Hepatocyte (in vitro differentiated cells): ENCODE results near the gene MSH3. TPM values are rescaled to one million over a fixed set of nuclear protein-coding genes. Genes with fewer than 3 reads are reported as not detected.

Experiments used
- DNase-seq: peaks from one replicate; pipeline ENCODE4 v3.0.0-alpha.2; 2016; ENCODE audit warnings: low spot score
- H2AFZ ChIP-seq: fragments of 200-600 bp; sonication (generic); 2 replicates; pipeline ENCODE4 v1.6.0; 2016; ENCODE audit warnings: antibody characterized with exemption, mild to moderate bottlenecking
- H3K27ac ChIP-seq: fragments of 200-600 bp; sonication (generic); 2 replicates; pipeline ENCODE4 v1.5.1; 2016; ENCODE audit warnings: mild to moderate bottlenecking
- H3K27me3 ChIP-seq: fragments of 200-600 bp; sonication (generic); 2 replicates; pipeline ENCODE4 v1.6.1; 2016
- H3K36me3 ChIP-seq: fragments of 200-600 bp; sonication (generic); replicated peaks from 2 replicates; pipeline ENCODE4 v1.5.1; 2016; ENCODE audit warnings: low read depth; ENCODE audit not compliant: insufficient read depth
- H3K4me1 ChIP-seq: fragments of 200-600 bp; sonication (generic); 2 replicates; pipeline ENCODE4 v1.5.1; 2016; ENCODE audit warnings: mild to moderate bottlenecking, moderate library complexity; ENCODE audit not compliant: insufficient read depth
- H3K4me2 ChIP-seq: fragments of 200-600 bp; sonication (generic); 2 replicates; pipeline ENCODE4 v1.6.0; 2016
- H3K4me3 ChIP-seq: fragments of 200-600 bp; sonication (generic); 2 replicates; pipeline ENCODE4 v1.5.1; 2016; ENCODE audit warnings: mild to moderate bottlenecking
- H3K79me2 ChIP-seq: fragments of 200-600 bp; sonication (generic); 2 replicates; pipeline ENCODE4 v1.6.0; 2017; ENCODE audit warnings: mild to moderate bottlenecking
- H3K9me2 ChIP-seq: fragments of 200-600 bp; sonication (generic); replicated peaks from 2 replicates; pipeline ENCODE4 v1.6.0; 2017; ENCODE audit warnings: mild to moderate bottlenecking; ENCODE audit not compliant: insufficient read depth
- H3K9me3 ChIP-seq: fragments of 200-600 bp; sonication (generic); 2 replicates; pipeline ENCODE4 v1.5.1; 2016; ENCODE audit warnings: low read depth, mild to moderate bottlenecking
- H4K20me1 ChIP-seq: fragments of 200-600 bp; sonication (generic); 2 replicates; pipeline ENCODE4 v1.6.0; 2016; ENCODE audit warnings: mild to moderate bottlenecking; ENCODE audit not compliant: insufficient read depth, poor library complexity, severe bottlenecking
- CTCF ChIP-seq: fragments of 200-600 bp; sonication (generic); IDR thresholded peaks from 2 replicates; pipeline ENCODE4 v1.5.1; 2016; ENCODE audit warnings: antibody characterized with exemption, mild to moderate bottlenecking; ENCODE audit not compliant: poor library complexity
- EZH2 ChIP-seq: fragments of 200-600 bp; sonication (generic); IDR thresholded peaks from 2 replicates; pipeline ENCODE4 v1.6.1; 2016; ENCODE audit warnings: antibody characterized with exemption, mild to moderate bottlenecking, borderline replicate concordance
- EZH2phosphoT487 ChIP-seq: fragments of 200-600 bp; sonication (generic); IDR thresholded peaks from one replicate; pipeline ENCODE4 v1.6.1; 2018; ENCODE audit warnings: antibody characterized with exemption, mild to moderate bottlenecking, low read depth, moderate library complexity; ENCODE audit not compliant: unreplicated experiment, severe bottlenecking
- WGBS: methylation state at CpG from one replicate; pipeline ENCODE4 v1.1.6; 2016; ENCODE audit warnings: low lambda C conversion rate; ENCODE audit errors: missing lambda C conversion rate; 5-methylcytosine and 5-hydroxymethylcytosine counted together
- polyA plus RNA-seq: library from polyadenylated mRNA; unstranded; fragments of >200 nt; fragmentation: Nextera tagmentation; extraction: Ambion mirVana; gene quantifications from 2 replicates; pipeline ENCODE4 v1.2.1, GENCODE V29; 2016
- total RNA-seq: library from RNA; depleted of rRNA; stranded (reverse); fragments of >200 nt; gene quantifications from 2 replicates; pipeline ENCODE4 v1.2.3, GENCODE V29; 2014

Gene MSH3
- total and polyA plus RNA-seq, 2 experiments from 2014 or later = 8.1 to 13.2 TPM

GRCh38 chr5:80860924-80861613 is 206.6 kb downstream of the MSH3 start:
- TF ChIP-seq CTCF = no peak
- TF ChIP-seq EZH2 = no peak
- TF ChIP-seq EZH2phosphoT487 = no peak
- no peak overlapping the region for H3K4me2 ChIP-seq
- H3K27ac ChIP-seq = no peak overlapping the region
- no peaks in the 10 kb centered on the region for H3K36me3 ChIP-seq
- no peaks in the 10 kb centered on the region for H3K9me2 ChIP-seq
- H3K9me3 ChIP-seq = no peaks in the 10 kb centered on the region
- 40% methylated on average over 2 of the region's 2 CpGs for WGBS
- no peaks in the 10 kb centered on the region for H3K4me1 ChIP-seq
- no peak for DNase-seq
- no peaks in the 10 kb centered on the region for H4K20me1 ChIP-seq
- no peaks in the 10 kb centered on the region for H3K27me3 ChIP-seq
- no peak overlapping the region for H3K4me3 ChIP-seq
- H3K79me2 ChIP-seq = no peaks in the 10 kb centered on the region
- H2AFZ ChIP-seq = no peak overlapping the region

- Histone ChIP-seq H3K27ac (peak overlapping the region; percentile 23), H4K20me1 (no peaks in the 10 kb centered on the region), H3K9me2 (no peaks in the 10 kb centered on the region), H3K27me3 (no peaks in the 10 kb centered on the region), H3K4me2 (peak overlapping the region; percentile 41), H3K9me3 (no peaks in the 10 kb centered on the region), H2AFZ (no peak overlapping the region), H3K36me3 (no peaks in the 10 kb centered on the region), H3K79me2 (no peaks in the 10 kb centered on the region), H3K4me3 (no peak overlapping the region), H3K4me1 (no peaks in the 10 kb centered on the region)
- 27% methylated on average over 3 of the region's 3 CpGs for whole genome bisulfite sequencing
- no peak for DNase-seq
- TF ChIP-seq CTCF = no peak
Measured at GRCh38 chr5:80863708-80864107, 209.3 kb downstream of the MSH3 start.

GRCh38 chr5:80864109-80864508 is 209.7 kb downstream of the MSH3 start:
- no peaks in the 10 kb centered on the region for H3K27me3 ChIP-seq
- 52% methylated on average over 1 of the region's 1 CpG for WGBS
- H3K4me2 ChIP-seq = peak overlapping the region; percentile 41
- no peak overlapping the region for H3K4me3 ChIP-seq
- H3K79me2 ChIP-seq = no peaks in the 10 kb centered on the region
- H2AFZ ChIP-seq = no peak overlapping the region
- H4K20me1 ChIP-seq = no peaks in the 10 kb centered on the region
- H3K36me3 ChIP-seq = no peaks in the 10 kb centered on the region
- H3K4me1 ChIP-seq = no peaks in the 10 kb centered on the region
- no peak for DNase-seq
- TF ChIP-seq EZH2phosphoT487 = no peak
- TF ChIP-seq EZH2 = no peak
- TF ChIP-seq CTCF = no peak
- no peaks in the 10 kb centered on the region for H3K9me2 ChIP-seq
- H3K9me3 ChIP-seq = no peaks in the 10 kb centered on the region
- H3K27ac ChIP-seq = no peak overlapping the region
